HG02840 (cell line): ENCODE data around the gene GHSR.
"Not testable (repeated sequence)": the region's sequence is repeated elsewhere in the genome, so short reads cannot be mapped to it uniquely, and the experiment has no call there.

ENCODE experiments used
- ATAC-seq: cut with Tn5 transposase; IDR thresholded peaks from one replicate; pipeline ENCODE4 v1.9.1; 2021; ENCODE audit warnings: mild to moderate bottlenecking, moderate library complexity, moderate number of reproducible peaks; ENCODE audit not compliant: unreplicated experiment, low FRiP score

GHSR gene, protein sequence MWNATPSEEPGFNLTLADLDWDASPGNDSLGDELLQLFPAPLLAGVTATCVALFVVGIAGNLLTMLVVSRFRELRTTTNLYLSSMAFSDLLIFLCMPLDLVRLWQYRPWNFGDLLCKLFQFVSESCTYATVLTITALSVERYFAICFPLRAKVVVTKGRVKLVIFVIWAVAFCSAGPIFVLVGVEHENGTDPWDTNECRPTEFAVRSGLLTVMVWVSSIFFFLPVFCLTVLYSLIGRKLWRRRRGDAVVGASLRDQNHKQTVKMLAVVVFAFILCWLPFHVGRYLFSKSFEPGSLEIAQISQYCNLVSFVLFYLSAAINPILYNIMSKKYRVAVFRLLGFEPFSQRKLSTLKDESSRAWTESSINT

GRCh38 chr3:172447611-172448579, at the start of gene GHSR:
TSS of gene GHSR (minus strand) at chr3:172448456. CDS start at chr3:172448413, 43 bp downstream.
- no peak for ATAC-seq

DNA sequence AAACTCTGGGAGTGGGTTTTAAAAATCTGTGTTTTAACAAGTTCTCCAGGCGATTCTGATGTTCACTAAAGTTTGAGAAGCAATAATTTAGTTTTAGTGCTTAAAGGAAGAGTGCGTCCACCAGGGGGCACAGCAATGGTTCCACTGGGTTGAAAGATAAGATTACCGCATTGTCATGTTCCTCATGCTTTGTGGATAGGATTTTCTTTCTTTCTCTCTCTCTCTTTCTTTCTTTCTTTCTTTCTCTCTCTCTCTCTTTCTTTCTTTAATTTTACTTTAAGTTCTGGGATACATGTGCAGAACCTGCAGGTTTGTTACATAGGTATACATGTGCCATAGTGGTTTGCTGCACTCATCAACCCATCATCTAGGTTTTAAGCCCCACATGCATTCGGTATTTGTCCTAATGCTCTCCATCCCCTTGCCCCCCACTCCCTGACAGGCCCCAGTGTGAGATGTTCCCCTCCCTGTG, 42.0 kb upstream of the GHSR start:
- not testable (repeated sequence) for ATAC-seq

- no peak for ATAC-seq
Observed at GRCh38 chr3:172478116-172478515, 29.9 kb upstream of the GHSR start.

GRCh38 chr3:172476347-172476746, 28.1 kb upstream of the GHSR start:
- ATAC-seq: no peak

DNA sequence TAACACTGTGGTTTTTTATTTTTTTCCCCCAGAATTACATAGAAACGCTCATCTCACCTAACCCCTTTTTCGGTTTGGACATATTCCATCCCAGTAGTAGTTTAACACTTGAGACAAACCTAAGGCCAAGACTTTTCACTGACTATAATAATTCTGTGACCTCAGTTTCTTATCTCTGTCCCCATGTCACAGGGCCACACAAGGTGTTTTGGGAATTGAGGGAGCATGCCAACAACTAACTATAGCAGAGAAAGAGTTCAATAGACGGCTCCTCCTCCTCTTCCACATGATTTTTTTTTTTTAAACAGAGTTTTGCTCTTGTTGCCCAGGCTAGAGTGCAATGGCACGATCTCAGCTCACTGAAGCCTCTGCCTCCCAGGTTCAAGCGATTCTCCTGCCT, 27.4 kb upstream of the GHSR start:
- no peak for ATAC-seq

GRCh38 chr3:172471903-172472302, 23.6 kb upstream of the GHSR start:
- ATAC-seq: no peak

DNA sequence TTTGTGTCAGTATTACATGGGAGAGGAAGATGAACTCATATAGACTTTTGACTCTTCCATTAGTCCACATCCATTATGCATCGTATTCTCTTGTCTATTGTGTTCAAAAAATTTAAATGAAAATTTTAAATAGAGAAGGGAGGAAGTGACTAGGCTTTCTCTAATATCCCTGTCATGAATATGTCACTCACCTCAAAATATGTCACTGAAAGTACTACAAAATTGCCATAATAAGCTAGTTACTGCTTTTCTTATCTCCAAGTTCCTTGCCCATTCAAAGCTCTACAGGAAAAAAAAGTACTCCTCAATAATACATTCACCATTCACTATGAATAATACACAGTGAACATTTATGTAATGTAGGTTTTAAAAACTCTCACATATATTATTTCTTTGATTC, 22.3 kb upstream of the GHSR start:
- no peak for ATAC-seq

DNA sequence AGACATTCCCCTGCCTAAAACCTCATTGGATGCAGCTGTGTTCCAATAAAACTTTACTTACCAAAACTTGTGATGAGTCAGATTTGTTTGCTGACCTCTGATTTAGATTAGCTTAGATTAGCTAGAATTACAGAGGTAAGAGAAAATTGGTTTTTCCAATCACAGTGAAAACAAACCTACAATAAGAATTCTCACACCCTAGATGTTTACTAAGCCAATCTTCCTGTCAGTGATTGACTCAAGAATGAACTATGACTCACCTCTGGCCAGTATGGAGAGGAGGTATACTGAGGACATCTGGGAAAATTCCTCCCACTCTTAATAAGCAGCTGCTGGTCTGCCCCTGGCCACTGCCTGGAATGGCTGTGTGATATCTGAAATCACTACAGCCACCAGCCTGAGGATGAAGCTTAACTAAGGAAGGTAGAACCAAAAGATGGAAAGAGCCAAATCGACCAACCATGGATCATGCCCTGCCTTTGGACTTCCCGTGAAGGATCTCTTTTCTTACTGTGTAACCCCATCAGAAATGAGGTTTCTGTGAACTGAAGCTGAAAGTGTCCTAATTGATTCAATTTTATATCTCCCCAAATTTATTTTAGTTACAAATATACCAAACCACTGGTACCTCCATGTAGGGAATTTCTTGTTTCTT, 19.0 kb upstream of the GHSR start:
- ATAC-seq: no peak

GRCh38 chr3:172466553-172467130, 18.4 kb upstream of the GHSR start:
- ATAC-seq: no peak

DNA sequence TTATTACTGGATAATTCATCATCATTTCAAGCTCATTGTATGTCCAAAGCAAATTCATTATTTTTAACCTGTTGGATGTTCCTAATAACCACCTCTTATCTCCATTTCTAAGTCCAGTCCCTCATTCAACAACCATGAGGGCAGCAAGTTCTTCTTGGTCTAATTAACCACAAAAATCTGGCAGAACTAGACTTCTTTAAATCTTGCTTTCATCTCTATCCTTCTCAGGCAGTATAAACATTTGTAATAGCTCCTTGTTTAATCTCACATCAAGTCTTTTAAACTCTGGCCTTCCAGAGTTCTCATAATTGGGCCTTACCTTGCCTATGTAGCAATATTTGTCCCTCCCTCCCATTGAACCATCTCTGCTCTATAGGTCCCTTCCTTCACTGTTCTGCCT, 17.0 kb upstream of the GHSR start:
- no peak for ATAC-seq

- no peak for ATAC-seq
Observed at GRCh38 chr3:172464306-172464705, 16.1 kb upstream of the GHSR start.

DNA sequence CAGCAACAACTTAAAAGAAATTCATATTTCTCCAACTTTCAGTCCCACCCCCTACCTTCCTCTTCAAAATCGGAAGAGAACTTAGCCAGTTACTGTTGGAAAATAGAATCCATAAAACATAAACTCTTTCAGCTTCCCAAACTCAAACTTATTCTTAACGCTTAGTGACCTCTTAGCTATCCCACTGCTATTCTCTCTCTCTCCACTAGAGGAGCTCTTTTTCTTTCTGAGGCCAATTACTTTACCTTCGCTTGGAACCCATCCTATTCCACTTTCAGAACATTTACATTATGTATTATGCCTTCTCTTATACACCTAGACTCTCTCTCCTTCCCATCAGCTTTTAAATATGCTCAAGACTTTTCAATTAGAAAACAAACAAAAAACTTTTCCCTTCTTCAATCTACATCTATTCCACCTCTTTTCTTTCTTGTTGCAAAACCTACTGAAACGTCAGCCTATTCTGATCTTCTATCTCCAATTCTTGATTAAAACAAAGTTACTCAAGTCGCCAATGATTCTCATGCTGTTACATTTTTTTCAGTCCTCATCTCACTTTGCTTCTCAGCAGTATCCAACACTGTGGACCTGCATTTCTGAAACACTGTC, 13.4 kb upstream of the GHSR start:
- no peak for ATAC-seq

DNA sequence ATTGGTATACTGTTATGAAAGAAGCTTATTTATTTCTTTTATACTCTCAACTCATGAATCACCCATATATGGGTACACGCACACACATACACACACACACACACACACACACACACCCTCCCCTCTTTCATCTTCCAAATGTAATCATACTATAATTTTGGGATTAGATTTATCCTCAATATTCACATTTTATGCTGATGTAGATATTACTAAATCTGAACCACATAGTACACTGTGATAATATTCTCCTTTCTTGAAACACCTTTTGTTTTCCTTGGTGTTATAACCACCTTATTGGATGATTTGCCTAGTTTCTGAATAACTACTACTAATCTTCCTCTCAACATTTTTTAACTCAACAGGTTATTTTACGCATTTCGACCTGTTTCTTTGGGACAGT, 8.1 kb upstream of the GHSR start:
- ATAC-seq: no peak

GRCh38 chr3:172454180-172454579, 5.9 kb upstream of the GHSR start:
- ATAC-seq: no peak

DNA sequence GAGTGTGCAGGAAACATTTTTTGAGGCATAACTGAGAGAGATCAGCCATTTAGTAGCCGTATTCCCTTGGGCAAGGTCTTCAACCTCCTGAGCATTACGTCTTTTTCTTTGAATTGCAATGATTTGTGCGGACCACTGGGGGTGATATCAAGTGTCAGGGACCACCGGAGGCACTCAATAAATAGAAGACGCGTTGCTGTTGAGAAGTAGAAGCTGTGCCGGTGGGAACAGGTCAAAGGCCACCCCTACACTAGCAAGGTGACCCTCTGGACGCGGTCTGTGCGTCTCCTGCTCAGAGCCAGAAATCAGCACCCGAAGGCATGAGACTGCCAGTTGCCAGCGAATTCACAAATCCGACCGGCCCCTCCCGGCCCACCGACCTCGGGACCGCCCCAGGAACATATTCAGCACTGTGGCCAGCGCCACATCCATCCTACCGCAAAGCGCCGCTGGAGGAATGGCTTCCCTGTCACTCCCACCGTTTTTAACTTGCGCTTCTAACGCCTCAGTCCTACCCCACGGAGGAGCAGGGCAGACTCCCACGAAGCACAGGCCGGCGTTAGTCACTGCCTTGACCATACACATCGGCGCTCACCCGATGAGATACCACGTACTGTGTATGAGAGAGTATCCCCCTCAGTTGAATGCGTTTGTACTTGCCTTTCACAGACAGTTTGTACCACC, 1.4 kb upstream of the GHSR start:
- ATAC-seq: no peak

GRCh38 chr3:172448661-172449465, 607 bp upstream of the GHSR start:
- ATAC-seq: no peak

DNA sequence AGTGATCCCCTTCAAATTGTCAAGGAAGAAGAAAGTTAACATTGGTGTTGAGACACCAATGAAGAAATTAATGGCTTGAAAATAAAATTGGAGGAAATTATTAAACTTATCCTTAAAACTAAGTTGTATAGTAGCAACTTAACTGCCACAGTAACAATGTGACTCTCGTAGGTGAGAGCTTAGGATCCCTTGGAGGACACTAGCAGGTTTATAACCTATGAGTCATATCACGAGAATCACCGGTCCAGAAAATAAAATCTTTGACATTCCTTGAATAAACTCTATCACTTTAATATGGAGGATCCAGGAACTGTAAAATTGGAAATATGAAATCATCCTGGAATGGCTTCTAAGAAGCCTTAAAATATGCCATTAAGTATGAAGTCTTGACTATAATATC, 2.1 kb downstream of the GHSR start:
- no peak for ATAC-seq

- ATAC-seq: no peak
Observed at GRCh38 chr3:172444821-172445220, 3.4 kb downstream of the GHSR start.

DNA sequence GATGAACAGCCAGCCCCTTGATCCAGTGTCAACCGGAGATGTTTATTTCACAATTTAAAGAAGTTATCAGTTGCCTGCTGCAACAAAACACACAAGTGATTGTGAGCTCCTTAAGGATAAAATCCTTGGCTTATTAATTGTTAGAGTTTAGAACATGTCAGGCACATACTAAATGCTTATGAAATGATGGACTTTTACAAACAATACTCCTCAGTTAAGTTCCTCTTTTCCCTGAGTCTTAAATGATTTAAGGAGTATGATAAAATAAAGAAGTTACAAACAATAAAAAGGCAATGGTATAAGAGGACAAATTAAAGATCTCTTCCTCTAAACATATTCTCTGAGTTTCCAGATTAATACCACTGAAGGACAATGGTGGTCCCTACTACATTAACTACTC, 5.7 kb downstream of the GHSR start:
- no peak for ATAC-seq
